ENCODE measurements around the gene ITM2B. TPM values are rescaled to one million over a fixed set of nuclear protein-coding genes. Genes with fewer than 3 reads are reported as not detected.

Gene ITM2B
- total RNA-seq, 2 donors from 2014 or later, result 109 to 111 TPM

DNA sequence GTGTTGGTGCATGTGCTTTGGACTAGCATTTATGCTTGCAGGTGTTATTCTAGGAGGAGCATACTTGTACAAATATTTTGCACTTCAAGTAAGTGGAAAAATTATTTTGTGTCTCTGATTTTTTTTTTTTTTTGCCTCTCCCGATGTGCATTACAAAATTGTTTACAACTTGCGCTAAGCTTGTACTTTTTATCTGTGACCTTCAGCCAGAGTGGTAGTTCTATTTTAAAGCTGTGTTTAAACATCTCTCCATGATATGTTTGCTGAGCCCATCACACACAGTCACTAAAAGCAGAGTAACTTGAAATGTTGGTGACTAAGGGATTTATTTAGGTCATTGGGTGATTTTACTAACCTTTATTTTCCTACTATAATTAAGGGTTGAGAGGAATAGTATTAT is 20.8 kb downstream of the ITM2B start:
- DNase-seq, result no peak
- Mint-ChIP-seq H3K27ac (peak overlapping the region; percentile 10), H3K36me3 (ENCODE audit: insufficient read depth in 2 of 2) (peaks cover 4 to 16% of the 10 kb centered on the region in 2 donors), H3K4me1 (ENCODE audit: low read depth) (peaks cover 24% of the 10 kb centered on the region), H3K27me3 (ENCODE audit: low read depth) (no peaks in the 10 kb centered on the region), H3K4me3 (no peak overlapping the region), H3K9me3 (no peaks in the 10 kb centered on the region)
- no peak for ATAC-seq (replicated peaks in 1 of 2)

DNA sequence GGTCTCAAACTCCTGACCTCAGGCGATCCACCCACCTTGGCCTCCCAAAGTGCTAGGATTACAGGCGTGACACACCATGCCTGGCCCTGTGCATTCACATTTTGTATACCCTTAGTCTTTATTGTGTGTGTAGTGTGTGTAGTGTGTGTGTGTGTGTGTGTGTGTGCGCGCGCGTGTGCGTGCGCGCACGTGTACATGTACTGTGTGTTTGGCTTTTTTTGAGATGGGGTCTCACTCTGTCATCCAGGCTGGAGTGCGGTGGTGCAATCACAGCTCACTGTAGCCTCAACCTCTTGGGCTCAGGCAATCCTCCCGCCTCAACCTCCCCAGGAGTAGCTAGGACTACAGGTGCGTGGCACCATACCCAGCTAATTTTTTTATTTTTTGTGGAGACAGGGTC is 22.1 kb downstream of the ITM2B start:
- Mint-ChIP-seq H3K4me1 (ENCODE audit: low read depth) (peaks cover 28% of the 10 kb centered on the region), H3K27ac (no peak overlapping the region), H3K9me3 (no peaks in the 10 kb centered on the region), H3K27me3 (ENCODE audit: low read depth) (no peaks in the 10 kb centered on the region), H3K36me3 (ENCODE audit: insufficient read depth in 2 of 2) (peaks cover 4 to 20% of the 10 kb centered on the region in 2 donors), H3K4me3 (no peak overlapping the region)
- DNase-seq (no peak), ATAC-seq (replicated peaks in 1 of 2) (no peak)

GRCh38 chr13:48255954-48256353 is 22.9 kb downstream of the ITM2B start:
- ATAC-seq (replicated peaks in 1 of 2), result peak; percentile 47 to 77
- Mint-ChIP-seq H3K9me3 (no peaks in the 10 kb centered on the region), H3K4me1 (ENCODE audit: low read depth) (peaks cover 33% of the 10 kb centered on the region), H3K27me3 (ENCODE audit: low read depth) (no peaks in the 10 kb centered on the region), H3K36me3 (ENCODE audit: insufficient read depth in 2 of 2) (peaks cover 6 to 25% of the 10 kb centered on the region in 2 donors), H3K4me3 (no peak overlapping the region), H3K27ac (no peak overlapping the region)
- DNase-seq, result no peak

- H3K4me1 Mint-ChIP-seq (ENCODE audit: low read depth), result peaks cover 26% of the 10 kb centered on the region
- DNase-seq, result no peak
- H3K36me3 Mint-ChIP-seq (ENCODE audit: insufficient read depth in 2 of 2), result peaks cover 7 to 35% of the 10 kb centered on the region in 2 donors
- no peak overlapping the region for H3K27ac Mint-ChIP-seq
- H3K27me3 Mint-ChIP-seq (ENCODE audit: low read depth), result no peaks in the 10 kb centered on the region
- ATAC-seq (replicated peaks in 1 of 2), result no peak
- H3K4me3 Mint-ChIP-seq, result no peak overlapping the region
- H3K9me3 Mint-ChIP-seq, result no peaks in the 10 kb centered on the region
Observed at GRCh38 chr13:48258002-48258401, 25.0 kb downstream of the ITM2B start.

DNA sequence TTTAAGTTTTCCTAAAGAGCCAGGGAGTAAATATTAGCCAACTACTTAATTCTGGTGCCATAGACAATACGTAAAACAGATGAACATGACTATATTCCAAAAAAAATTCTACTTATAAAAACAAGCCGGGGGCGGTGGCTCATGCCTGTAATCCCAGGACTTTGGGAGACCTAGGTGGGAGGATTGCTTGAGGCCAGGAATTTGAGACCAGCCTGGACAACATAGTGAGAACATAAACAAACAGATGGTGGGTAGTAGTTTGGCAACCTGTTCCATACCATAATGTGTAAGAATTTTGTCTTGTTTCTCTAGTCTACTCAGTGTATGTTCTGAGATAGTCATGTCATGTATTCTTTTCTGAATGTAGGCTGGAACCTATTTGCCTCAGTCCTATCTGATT is 25.4 kb downstream of the ITM2B start:
- H3K4me3 Mint-ChIP-seq, result no peak overlapping the region
- no peak overlapping the region for H3K27ac Mint-ChIP-seq
- no peaks in the 10 kb centered on the region for H3K9me3 Mint-ChIP-seq
- H3K4me1 Mint-ChIP-seq (ENCODE audit: low read depth), result peaks cover 26% of the 10 kb centered on the region
- no peak for DNase-seq
- no peak for ATAC-seq (replicated peaks in 1 of 2)
- no peaks in the 10 kb centered on the region for H3K27me3 Mint-ChIP-seq (ENCODE audit: low read depth)
- H3K36me3 Mint-ChIP-seq (ENCODE audit: insufficient read depth in 2 of 2), result peaks cover 7 to 35% of the 10 kb centered on the region in 2 donors

GRCh38 chr13:48260970-48261369 is 28.0 kb downstream of the ITM2B start:
- no peaks in the 10 kb centered on the region for H3K27me3 Mint-ChIP-seq (ENCODE audit: low read depth)
- no peaks in the 10 kb centered on the region for H3K9me3 Mint-ChIP-seq
- no peak overlapping the region for H3K27ac Mint-ChIP-seq
- ATAC-seq (replicated peaks in 1 of 2), result no peak
- no peak for DNase-seq
- peaks cover 41% of the 10 kb centered on the region for H3K4me1 Mint-ChIP-seq (ENCODE audit: low read depth)
- no peak overlapping the region for H3K4me3 Mint-ChIP-seq
- peaks cover 5 to 23% of the 10 kb centered on the region in 2 donors for H3K36me3 Mint-ChIP-seq (ENCODE audit: insufficient read depth in 2 of 2)

GRCh38 chr13:48263196-48263595 is 30.2 kb downstream of the ITM2B start:
- no peaks in the 10 kb centered on the region for H3K9me3 Mint-ChIP-seq
- peaks cover 3 to 19% of the 10 kb centered on the region in 2 donors for H3K36me3 Mint-ChIP-seq (ENCODE audit: insufficient read depth in 2 of 2)
- H3K27me3 Mint-ChIP-seq (ENCODE audit: low read depth), result no peaks in the 10 kb centered on the region
- no peak overlapping the region for H3K4me3 Mint-ChIP-seq
- ATAC-seq (replicated peaks in 1 of 2) (no peak), DNase-seq (no peak)
- H3K27ac Mint-ChIP-seq, result no peak overlapping the region
- peaks cover 50% of the 10 kb centered on the region for H3K4me1 Mint-ChIP-seq (ENCODE audit: low read depth)

DNA sequence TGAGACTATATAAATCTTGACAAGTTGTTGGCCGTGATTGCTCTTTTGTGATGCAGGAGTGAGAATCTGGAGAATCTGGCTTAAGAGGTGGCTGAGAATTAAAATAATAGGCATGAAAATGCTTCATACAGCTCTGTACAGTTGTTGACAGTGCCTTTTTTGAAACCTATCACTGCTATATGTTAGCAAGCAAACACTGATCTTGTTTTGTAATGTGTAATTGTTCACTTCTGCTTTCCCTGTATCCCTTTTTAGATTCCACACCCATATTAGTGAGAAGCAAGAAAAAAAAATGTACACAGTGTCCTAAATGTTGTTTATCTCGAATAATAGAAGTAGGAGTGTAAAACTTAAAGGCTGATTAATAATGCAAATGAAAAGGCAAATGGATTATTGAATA is 31.1 kb downstream of the ITM2B start:
- no peak overlapping the region for H3K4me3 Mint-ChIP-seq
- H3K27ac Mint-ChIP-seq, result peak overlapping the region; percentile 48
- DNase-seq, result no peak
- H3K4me1 Mint-ChIP-seq (ENCODE audit: low read depth), result peaks cover 47% of the 10 kb centered on the region
- H3K27me3 Mint-ChIP-seq (ENCODE audit: low read depth), result no peaks in the 10 kb centered on the region
- no peaks in the 10 kb centered on the region for H3K9me3 Mint-ChIP-seq
- no peak for ATAC-seq (replicated peaks in 1 of 2)
- H3K36me3 Mint-ChIP-seq (ENCODE audit: insufficient read depth in 2 of 2), result peaks cover 3 to 19% of the 10 kb centered on the region in 2 donors

DNA sequence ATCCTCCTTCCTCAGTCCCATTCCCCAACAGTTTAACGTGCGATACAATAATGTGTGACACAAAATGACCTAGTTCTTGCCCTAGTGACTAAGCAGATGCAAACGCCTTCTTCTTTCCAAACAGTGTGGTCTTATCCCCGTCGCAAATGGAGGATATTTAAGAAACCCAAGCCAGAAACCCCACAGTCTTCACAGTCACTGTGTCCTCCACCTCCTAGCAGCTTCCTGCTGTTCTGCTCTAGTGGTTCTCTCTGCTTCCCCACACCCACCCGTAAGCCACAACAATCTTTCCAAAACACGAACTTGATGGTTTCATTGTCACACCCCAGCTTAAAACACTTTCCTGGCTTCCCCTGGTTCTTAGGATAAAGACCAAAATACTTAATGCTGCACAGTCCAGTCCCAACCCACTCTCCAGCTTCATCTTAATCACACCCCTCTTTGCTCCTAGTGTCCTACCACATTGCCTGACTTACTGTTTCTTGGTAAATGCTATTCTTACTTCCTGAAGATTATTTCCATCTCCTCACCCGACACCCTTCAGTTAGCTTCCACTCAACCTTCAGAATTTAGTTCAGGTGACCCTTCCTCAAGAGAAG is 32.3 kb downstream of the ITM2B start:
- DNase-seq, result peak; percentile 10 to 15
- peak overlapping the region; percentile 35 to 64 for H3K4me3 Mint-ChIP-seq

DNA sequence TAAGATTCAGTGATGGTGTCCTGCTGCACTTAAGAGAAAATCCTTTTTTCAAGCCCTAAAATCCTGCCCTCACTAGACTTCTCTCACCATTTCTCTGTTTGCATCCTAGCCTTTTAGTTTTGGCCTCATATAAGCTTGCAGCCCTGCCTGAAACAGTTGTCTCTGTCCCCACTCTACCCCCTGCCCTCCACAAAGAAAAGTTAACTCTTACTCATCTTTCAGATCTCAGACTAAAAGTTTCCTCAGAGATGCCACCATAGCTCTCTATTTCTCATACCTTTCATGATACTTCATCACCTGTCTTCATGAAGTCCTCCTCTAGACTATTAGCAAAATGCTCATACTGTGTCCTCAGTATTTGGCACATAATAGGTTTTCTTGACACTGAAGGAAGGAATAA is 33.1 kb downstream of the ITM2B start:
- no peaks in the 10 kb centered on the region for H3K9me3 Mint-ChIP-seq
- peaks cover 32% of the 10 kb centered on the region for H3K4me1 Mint-ChIP-seq (ENCODE audit: low read depth)
- ATAC-seq (replicated peaks in 1 of 2), result peak; percentile 66 to 72
- no peaks in the 10 kb centered on the region for H3K27me3 Mint-ChIP-seq (ENCODE audit: low read depth)
- H3K27ac Mint-ChIP-seq, result peak overlapping the region; percentile 13
- H3K4me3 Mint-ChIP-seq, result peak overlapping the region in 1 of 2 donors; percentile 17
- no peak for DNase-seq
- H3K36me3 Mint-ChIP-seq (ENCODE audit: insufficient read depth in 2 of 2), result peaks cover 2 to 10% of the 10 kb centered on the region in 2 donors

More for the DNA sequence above, 32.3 kb downstream of the ITM2B start:
- H3K36me3 Mint-ChIP-seq (ENCODE audit: insufficient read depth in 2 of 2), result peaks cover 3 to 17% of the 10 kb centered on the region in 2 donors
- peaks cover 36% of the 10 kb centered on the region for H3K4me1 Mint-ChIP-seq (ENCODE audit: low read depth)
- peak; percentile 75 to 80 for ATAC-seq (replicated peaks in 1 of 2)
- H3K27me3 Mint-ChIP-seq (ENCODE audit: low read depth), result no peaks in the 10 kb centered on the region
- peak overlapping the region; percentile 16 for H3K27ac Mint-ChIP-seq
- H3K9me3 Mint-ChIP-seq, result no peaks in the 10 kb centered on the region

DNA sequence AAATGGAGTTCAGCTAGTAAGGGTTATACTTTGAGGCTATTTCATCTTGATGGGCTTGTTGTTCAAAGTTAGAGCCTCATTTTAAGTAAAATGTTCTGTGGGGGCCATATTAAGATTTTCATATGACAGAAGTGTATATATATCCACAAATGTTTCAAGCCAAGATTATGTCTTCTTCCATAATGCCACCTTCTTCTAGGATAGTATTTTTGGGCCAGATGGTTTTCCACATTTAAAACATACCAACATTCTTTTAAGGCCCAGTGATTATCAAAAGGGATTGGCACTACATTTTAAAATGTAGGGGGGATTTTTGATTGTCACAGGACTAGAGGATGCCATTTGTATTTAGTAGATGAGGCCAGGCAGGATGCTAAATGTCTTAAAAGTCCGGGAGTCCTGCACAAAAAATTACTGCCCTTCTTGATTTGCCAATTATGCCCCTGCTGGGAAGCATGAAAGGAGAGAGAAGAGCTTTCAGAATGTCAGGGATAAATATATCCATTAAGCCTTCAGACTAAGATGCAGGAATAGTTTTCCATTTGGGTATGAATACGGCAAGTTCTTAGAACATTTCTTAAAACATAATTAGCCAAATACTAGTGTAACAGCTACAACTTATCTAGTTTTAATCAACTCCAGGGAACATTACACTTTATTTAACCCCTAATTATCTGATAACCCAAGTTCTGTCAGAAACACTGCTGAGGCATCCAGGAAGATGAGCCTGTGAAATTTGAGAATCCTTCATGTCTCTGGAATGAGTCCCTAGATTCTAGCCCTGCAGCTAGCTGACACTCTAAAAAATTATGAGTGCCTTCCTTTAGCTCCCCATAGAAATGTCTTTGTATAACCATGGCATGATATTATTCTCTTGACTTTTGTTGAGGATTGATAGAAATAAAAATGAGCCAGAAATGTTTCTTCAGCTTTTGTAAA is 34.0 kb downstream of the ITM2B start:
- ATAC-seq (replicated peaks in 1 of 2), result no peak
- no peak for DNase-seq

DNA sequence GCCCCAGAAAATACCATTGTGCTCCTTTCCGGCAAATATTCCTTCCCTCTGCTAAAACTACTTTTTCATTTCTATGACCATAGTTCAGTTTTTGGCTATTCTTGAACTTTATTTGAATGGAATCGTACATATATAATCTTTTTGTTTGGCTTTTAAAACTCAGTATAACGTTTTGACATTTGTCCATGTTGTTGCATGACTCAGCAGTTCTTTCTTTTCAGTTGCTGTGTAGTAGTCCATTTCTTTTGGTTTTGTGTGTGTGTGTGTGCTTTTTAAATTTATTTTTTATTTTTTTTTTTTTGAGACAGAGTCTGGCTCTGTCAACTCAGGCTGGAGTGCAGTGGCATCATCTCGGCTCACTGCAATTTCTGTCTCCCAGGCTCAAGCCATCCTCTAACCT is 35.0 kb downstream of the ITM2B start:
- Mint-ChIP-seq H3K27ac (no peak overlapping the region), H3K4me3 (no peak overlapping the region), H3K4me1 (ENCODE audit: low read depth) (peaks cover 32% of the 10 kb centered on the region), H3K9me3 (no peaks in the 10 kb centered on the region), H3K36me3 (ENCODE audit: insufficient read depth in 2 of 2) (peaks cover 0 to 2% of the 10 kb centered on the region in 2 donors), H3K27me3 (ENCODE audit: low read depth) (no peaks in the 10 kb centered on the region)
- ATAC-seq (replicated peaks in 1 of 2), result no peak
- no peak for DNase-seq

More for the DNA sequence above, 34.0 kb downstream of the ITM2B start:
- H3K9me3 Mint-ChIP-seq, result no peaks in the 10 kb centered on the region
- H3K27ac Mint-ChIP-seq, result no peak overlapping the region
- H3K27me3 Mint-ChIP-seq (ENCODE audit: low read depth), result no peaks in the 10 kb centered on the region
- H3K4me1 Mint-ChIP-seq (ENCODE audit: low read depth), result peaks cover 32% of the 10 kb centered on the region
- H3K4me3 Mint-ChIP-seq, result no peak overlapping the region
- peaks cover 2 to 8% of the 10 kb centered on the region in 2 donors for H3K36me3 Mint-ChIP-seq (ENCODE audit: insufficient read depth in 2 of 2)

GRCh38 chr13:48273346-48273745 is 40.3 kb downstream of the ITM2B start:
- H3K4me3 Mint-ChIP-seq, result no peak overlapping the region
- H3K9me3 Mint-ChIP-seq, result no peaks in the 10 kb centered on the region
- H3K27ac Mint-ChIP-seq, result no peak overlapping the region
- no peak for DNase-seq
- H3K36me3 Mint-ChIP-seq (ENCODE audit: insufficient read depth in 2 of 2), result peaks cover 0 to 2% of the 10 kb centered on the region in 2 donors
- ATAC-seq (replicated peaks in 1 of 2), result no peak
- H3K27me3 Mint-ChIP-seq (ENCODE audit: low read depth), result peaks cover 11% of the 10 kb centered on the region
- H3K4me1 Mint-ChIP-seq (ENCODE audit: low read depth), result peaks cover 17% of the 10 kb centered on the region
